IPS DF 6.9 (cell line): ENCODE data around the gene RPLP1.

Experiments
- DNase-seq: peaks from one replicate; pipeline ENCODE4 v3.0.0-alpha.2; 2013; ENCODE audit warnings: low read depth, low spot score
- H3K27ac ChIP-seq: one replicate; pipeline ENCODE4 v1.5.1; 2013; ENCODE audit warnings: low read length, control low read depth
- H3K27me3 ChIP-seq: 2 replicates; pipeline ENCODE4 v1.6.1; 2013; ENCODE audit warnings: mild to moderate bottlenecking, low read length; ENCODE audit not compliant: control insufficient read depth, insufficient read depth
- H3K36me3 ChIP-seq: 2 replicates; pipeline ENCODE4 v1.6.1; 2013; ENCODE audit warnings: low read length; ENCODE audit not compliant: control insufficient read depth, insufficient read depth
- H3K4me1 ChIP-seq: 2 replicates; pipeline ENCODE4 v1.6.1; 2013; ENCODE audit warnings: low read length; ENCODE audit not compliant: control insufficient read depth, insufficient read depth
- H3K4me3 ChIP-seq: 2 replicates; pipeline ENCODE4 v1.5.1; 2013; ENCODE audit warnings: mild to moderate bottlenecking, low read length
- H3K9me3 ChIP-seq: 2 replicates; pipeline ENCODE4 v1.6.1; 2013; ENCODE audit warnings: low read length, inconsistent platforms; ENCODE audit not compliant: control insufficient read depth, insufficient read depth
- WGBS: extraction: QIAGEN DNeasy Blood & Tissue Kit; methylation state at CpG from one replicate; pipeline ENCODE4 v1.1.7; 2013; ENCODE audit warnings: mixed read lengths, missing lambda C conversion rate; ENCODE audit not compliant: insufficient read length, insufficient coverage; 5-methylcytosine and 5-hydroxymethylcytosine counted together

RPLP1 gene

DNA sequence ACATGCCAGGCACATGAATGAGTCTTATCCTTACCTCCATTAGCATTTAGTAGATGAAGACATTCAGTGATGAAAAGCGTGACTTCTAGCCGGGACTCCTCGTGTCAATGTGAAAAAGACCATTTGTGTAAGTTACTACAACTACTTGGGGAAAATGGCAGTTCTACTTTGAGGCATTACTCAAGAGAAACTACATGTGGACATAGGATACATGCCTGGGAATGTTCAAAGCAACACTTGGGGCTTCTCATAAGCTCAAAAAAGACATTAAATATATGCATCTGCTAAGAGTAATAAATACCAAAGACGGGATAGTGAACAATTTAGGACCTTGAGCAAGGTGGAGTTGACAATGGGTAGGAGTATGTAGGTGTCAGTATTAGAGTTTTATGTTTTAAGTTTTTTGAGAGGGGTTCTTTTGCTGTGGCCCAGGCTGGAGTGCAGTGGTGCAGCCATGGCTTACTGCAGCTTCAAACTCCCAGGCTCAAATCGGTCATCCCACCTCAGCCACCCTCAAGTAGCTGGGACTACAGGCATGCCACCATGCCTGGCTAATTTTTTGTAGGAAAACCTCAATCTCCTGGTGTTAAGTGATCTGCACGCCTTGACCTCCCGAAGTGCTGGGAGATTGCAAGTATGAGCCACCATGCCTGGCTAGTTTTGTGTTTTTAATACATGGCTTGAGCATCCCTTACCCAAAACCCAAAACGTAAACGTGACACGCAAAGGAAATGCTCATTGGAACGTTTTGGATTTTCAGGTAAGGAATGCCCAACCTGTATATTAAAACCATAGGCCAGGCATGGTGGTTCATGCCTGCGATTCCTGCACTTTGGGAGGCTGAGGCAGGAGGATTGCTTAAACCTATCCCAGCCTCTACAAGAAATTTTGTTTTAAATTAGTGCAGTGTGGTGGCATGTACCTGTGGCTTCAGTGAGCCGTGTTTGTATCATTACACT, 3.9 kb downstream of the RPLP1 start:
- Histone ChIP-seq H3K4me1 (no peaks in the 10 kb centered on the region), H3K4me3 (no peak overlapping the region), H3K9me3 (no peaks in the 10 kb centered on the region), H3K36me3 (peaks cover 17% of the 10 kb centered on the region; the same call in 1 of the 2 replicates), H3K27me3 (no peaks in the 10 kb centered on the region), H3K27ac (no peak overlapping the region)
- no peak for DNase-seq
- WGBS: no CpG with 5 or more reads among the region's 13 CpGs

- H3K36me3 ChIP-seq: peaks cover 17% of the 10 kb centered on the region; the same call in 1 of the 2 replicates
- H3K27me3 ChIP-seq: no peaks in the 10 kb centered on the region
- DNase-seq: no peak
- H3K9me3 ChIP-seq: no peaks in the 10 kb centered on the region
- H3K27ac ChIP-seq: no peak overlapping the region
- no peak overlapping the region for H3K4me3 ChIP-seq
- no CpG with 5 or more reads among the region's 8 CpGs for WGBS
- H3K4me1 ChIP-seq: no peaks in the 10 kb centered on the region
Measured at GRCh38 chr15:69457304-69458280, 5.0 kb downstream of the RPLP1 start.

DNA sequence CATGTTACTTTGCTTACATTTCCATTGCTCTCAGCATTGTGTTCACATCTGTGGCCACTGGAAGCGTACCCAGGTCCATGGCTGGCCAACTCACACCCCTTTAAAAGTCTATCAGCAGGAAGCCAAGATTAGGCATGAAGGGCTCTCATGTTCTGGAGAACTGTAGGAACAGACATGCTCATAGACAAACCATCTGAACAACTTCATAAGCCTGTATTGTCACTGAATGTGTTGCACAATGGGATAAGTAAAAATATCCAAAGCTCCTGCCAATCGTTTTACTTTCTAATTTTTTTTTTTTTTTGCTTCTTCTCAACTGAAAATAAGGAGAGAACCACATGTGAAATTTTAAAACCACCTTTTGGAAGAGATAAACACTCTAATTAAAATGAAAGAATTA, 6.4 kb downstream of the RPLP1 start:
- H3K27ac ChIP-seq: no peak overlapping the region
- no peaks in the 10 kb centered on the region for H3K9me3 ChIP-seq
- no peaks in the 10 kb centered on the region for H3K27me3 ChIP-seq
- no peaks in the 10 kb centered on the region for H3K4me1 ChIP-seq
- no peak overlapping the region for H3K4me3 ChIP-seq
- no CpG with 5 or more reads among the region's 2 CpGs for WGBS
- peaks cover 14% of the 10 kb centered on the region; the same call in 1 of the 2 replicates for H3K36me3 ChIP-seq
- no peak for DNase-seq

GRCh38 chr15:69460481-69460880, 7.9 kb downstream of the RPLP1 start:
- Histone ChIP-seq H3K27ac (no peak overlapping the region), H3K4me3 (no peak overlapping the region), H3K4me1 (no peaks in the 10 kb centered on the region), H3K36me3 (peaks cover 8% of the 10 kb centered on the region; the same call in 1 of the 2 replicates), H3K27me3 (no peaks in the 10 kb centered on the region), H3K9me3 (no peaks in the 10 kb centered on the region)
- no peak for DNase-seq
- WGBS: no CpG with 5 or more reads among the region's 1 CpG

GRCh38 chr15:69462030-69462492, 9.4 kb downstream of the RPLP1 start:
- no CpG with 5 or more reads among the region's 23 CpGs for WGBS
- H3K9me3 ChIP-seq: no peaks in the 10 kb centered on the region
- no peaks in the 10 kb centered on the region for H3K4me1 ChIP-seq
- no peaks in the 10 kb centered on the region for H3K27me3 ChIP-seq
- H3K27ac ChIP-seq: no peak overlapping the region
- no peaks in the 10 kb centered on the region for H3K36me3 ChIP-seq
- no peak for DNase-seq
- H3K4me3 ChIP-seq: no peak overlapping the region

DNA sequence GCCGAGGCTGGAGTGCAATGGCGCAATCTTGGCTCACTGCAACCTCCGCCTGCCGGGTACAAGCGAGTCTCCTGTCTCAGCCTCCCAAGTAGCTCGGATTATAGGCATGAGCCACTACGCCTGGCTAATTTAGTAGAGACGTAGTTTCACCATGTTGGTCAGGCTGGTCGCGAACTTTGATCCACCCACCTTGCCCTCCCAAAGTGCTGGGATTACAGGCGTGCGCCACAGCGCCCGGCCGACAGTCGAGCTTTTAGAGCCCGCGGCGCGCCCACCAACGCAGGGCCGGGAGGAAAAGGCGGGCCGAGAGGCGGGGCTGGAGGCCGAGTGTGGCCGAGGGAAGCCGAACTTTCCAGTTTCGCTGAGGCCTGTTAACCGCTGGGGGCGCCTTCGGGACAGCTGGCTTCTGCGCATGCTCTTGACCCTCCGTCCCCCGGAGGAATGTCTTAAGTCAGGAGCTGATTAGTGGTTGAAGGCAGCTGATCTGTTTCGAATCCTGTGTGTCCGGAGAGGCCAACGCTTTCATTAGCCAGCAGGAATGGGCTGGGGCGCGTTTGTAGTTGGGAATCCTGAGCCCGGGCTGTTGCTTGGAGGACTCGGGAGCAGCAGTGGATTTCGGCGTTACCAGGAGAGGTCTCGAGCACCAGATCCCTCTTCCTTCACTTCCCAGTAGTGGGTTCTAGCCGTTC, 10.0 kb downstream of the RPLP1 start:
- peak overlapping the region; percentile 27; the same call in 1 of the 2 replicates for H3K4me3 ChIP-seq
- no peaks in the 10 kb centered on the region for H3K9me3 ChIP-seq
- no CpG with 5 or more reads among the region's 46 CpGs for WGBS
- H3K36me3 ChIP-seq: no peaks in the 10 kb centered on the region
- H3K27me3 ChIP-seq: no peaks in the 10 kb centered on the region
- DNase-seq: peak; percentile 93
- no peak overlapping the region for H3K27ac ChIP-seq
- no peaks in the 10 kb centered on the region for H3K4me1 ChIP-seq

GRCh38 chr15:69463182-69463756, 10.7 kb downstream of the RPLP1 start:
- H3K27ac ChIP-seq: no peak overlapping the region
- no peaks in the 10 kb centered on the region for H3K4me1 ChIP-seq
- H3K4me3 ChIP-seq: peak overlapping the region; percentile 27; the same call in 1 of the 2 replicates
- no peaks in the 10 kb centered on the region for H3K36me3 ChIP-seq
- no peaks in the 10 kb centered on the region for H3K9me3 ChIP-seq
- no peak for DNase-seq
- WGBS: 100% methylated on average over 3 of the region's 13 CpGs
- no peaks in the 10 kb centered on the region for H3K27me3 ChIP-seq

GRCh38 chr15:69465253-69465652, 12.6 kb downstream of the RPLP1 start:
- Histone ChIP-seq H3K4me1 (no peaks in the 10 kb centered on the region), H3K9me3 (no peaks in the 10 kb centered on the region), H3K36me3 (no peaks in the 10 kb centered on the region), H3K27me3 (no peaks in the 10 kb centered on the region), H3K27ac (no peak overlapping the region), H3K4me3 (no peak overlapping the region)
- DNase-seq: no peak
- no CpG with 5 or more reads among the region's 1 CpG for WGBS

GRCh38 chr15:69466733-69467132, 14.1 kb downstream of the RPLP1 start:
- DNase-seq: no peak
- H3K36me3 ChIP-seq: no peaks in the 10 kb centered on the region
- H3K4me1 ChIP-seq: no peaks in the 10 kb centered on the region
- no peaks in the 10 kb centered on the region for H3K27me3 ChIP-seq
- H3K4me3 ChIP-seq: no peak overlapping the region
- no peaks in the 10 kb centered on the region for H3K9me3 ChIP-seq
- H3K27ac ChIP-seq: no peak overlapping the region
- 100% methylated on average over 1 of the region's 2 CpGs for WGBS
